ENCODE data around the gene ATP8B4.
"Not testable (repeated sequence)": the region's sequence is repeated elsewhere in the genome, so short reads cannot be mapped to it uniquely, and the experiment has no call there.

ATP8B4 gene

GRCh38 chr15:50162969-50163718 is 44.1 kb upstream of the ATP8B4 start:
- H2AFZ ChIP-seq (ENCODE audit: low read length), result no peak overlapping the region
- H3K36me3 ChIP-seq (ENCODE audit: insufficient read depth, low read length), result no peaks in the 10 kb centered on the region
- TF ChIP-seq EZH2 (IDR thresholded peaks at IDR 0.05; ENCODE audit: borderline replicate concordance, low read length) (no peak), CTCF (IDR thresholded peaks at IDR 0.05; ENCODE audit: low read length) (no peak)
- H3K9me3 ChIP-seq (ENCODE audit: low read length), result no peaks in the 10 kb centered on the region
- no peak overlapping the region for H3K9ac ChIP-seq (ENCODE audit: low read length)
- H3F3A ChIP-seq (ENCODE audit: insufficient read depth, low read length), result no peaks in the 10 kb centered on the region
- H4K20me1 ChIP-seq (ENCODE audit: insufficient read depth, low read length), result no peaks in the 10 kb centered on the region
- no peak overlapping the region for H3K4me3 ChIP-seq (ENCODE audit: low read depth, low read length, poor library complexity, severe bottlenecking)
- H3K27me3 ChIP-seq (ENCODE audit: insufficient read depth, low read length), result no peaks in the 10 kb centered on the region
- H3K27ac ChIP-seq (ENCODE audit: low read depth, low read length, poor library complexity, severe bottlenecking), result no peak overlapping the region
- no peak overlapping the region for H3K4me2 ChIP-seq (ENCODE audit: low read length)
- no peaks in the 10 kb centered on the region for H3K9me2 ChIP-seq (ENCODE audit: low read depth, low read length)
- H3K4me1 ChIP-seq (ENCODE audit: insufficient read depth, low read length, severe bottlenecking), result no peaks in the 10 kb centered on the region
- H3K79me2 ChIP-seq (ENCODE audit: insufficient read depth, low read length), result no peaks in the 10 kb centered on the region

GRCh38 chr15:50158236-50158635 is 39.2 kb upstream of the ATP8B4 start:
- H3K4me1 ChIP-seq (ENCODE audit: insufficient read depth, low read length, severe bottlenecking); H3K36me3 ChIP-seq (ENCODE audit: insufficient read depth, low read length); H3K4me3 ChIP-seq (ENCODE audit: low read depth, low read length, poor library complexity, severe bottlenecking); H3F3A ChIP-seq (ENCODE audit: insufficient read depth, low read length); H4K20me1 ChIP-seq (ENCODE audit: insufficient read depth, low read length); H3K79me2 ChIP-seq (ENCODE audit: insufficient read depth, low read length); H3K27me3 ChIP-seq (ENCODE audit: insufficient read depth, low read length); H3K27ac ChIP-seq (ENCODE audit: low read depth, low read length, poor library complexity, severe bottlenecking); H3K9me3 ChIP-seq (ENCODE audit: low read length); H2AFZ ChIP-seq (ENCODE audit: low read length); H3K9me2 ChIP-seq (ENCODE audit: low read depth, low read length); H3K4me2 ChIP-seq (ENCODE audit: low read length); H3K9ac ChIP-seq (ENCODE audit: low read length): not testable (repeated sequence)

- Histone ChIP-seq H3K27me3 (ENCODE audit: insufficient read depth, low read length) (no peaks in the 10 kb centered on the region), H3K4me1 (ENCODE audit: insufficient read depth, low read length, severe bottlenecking) (no peaks in the 10 kb centered on the region), H3K4me3 (ENCODE audit: low read depth, low read length, poor library complexity, severe bottlenecking) (no peak overlapping the region), H3K9me3 (ENCODE audit: low read length) (no peaks in the 10 kb centered on the region), H2AFZ (ENCODE audit: low read length) (no peak overlapping the region), H3K36me3 (ENCODE audit: insufficient read depth, low read length) (no peaks in the 10 kb centered on the region), H4K20me1 (ENCODE audit: insufficient read depth, low read length) (no peaks in the 10 kb centered on the region), H3K4me2 (ENCODE audit: low read length) (no peak overlapping the region), H3F3A (ENCODE audit: insufficient read depth, low read length) (no peaks in the 10 kb centered on the region), H3K27ac (ENCODE audit: low read depth, low read length, poor library complexity, severe bottlenecking) (no peak overlapping the region), H3K9ac (ENCODE audit: low read length) (no peak overlapping the region), H3K79me2 (ENCODE audit: insufficient read depth, low read length) (no peaks in the 10 kb centered on the region), H3K9me2 (ENCODE audit: low read depth, low read length) (no peaks in the 10 kb centered on the region)
- no peak for TF ChIP-seq CTCF (IDR thresholded peaks at IDR 0.05; ENCODE audit: low read length)
- no peak for TF ChIP-seq EZH2 (IDR thresholded peaks at IDR 0.05; ENCODE audit: borderline replicate concordance, low read length)
Observed at GRCh38 chr15:50151476-50151875, 32.4 kb upstream of the ATP8B4 start.

- Histone ChIP-seq H3K27ac (ENCODE audit: low read depth, low read length, poor library complexity, severe bottlenecking) (no peak overlapping the region), H3K4me1 (ENCODE audit: insufficient read depth, low read length, severe bottlenecking) (no peaks in the 10 kb centered on the region), H3F3A (ENCODE audit: insufficient read depth, low read length) (no peaks in the 10 kb centered on the region), H3K36me3 (ENCODE audit: insufficient read depth, low read length) (no peaks in the 10 kb centered on the region), H3K9me3 (ENCODE audit: low read length) (no peaks in the 10 kb centered on the region), H2AFZ (ENCODE audit: low read length) (no peak overlapping the region), H3K4me2 (ENCODE audit: low read length) (no peak overlapping the region), H3K9me2 (ENCODE audit: low read depth, low read length) (no peaks in the 10 kb centered on the region), H3K9ac (ENCODE audit: low read length) (no peak overlapping the region), H4K20me1 (ENCODE audit: insufficient read depth, low read length) (no peaks in the 10 kb centered on the region), H3K27me3 (ENCODE audit: insufficient read depth, low read length) (no peaks in the 10 kb centered on the region), H3K4me3 (ENCODE audit: low read depth, low read length, poor library complexity, severe bottlenecking) (no peak overlapping the region), H3K79me2 (ENCODE audit: insufficient read depth, low read length) (no peaks in the 10 kb centered on the region)
- TF ChIP-seq EZH2 (IDR thresholded peaks at IDR 0.05; ENCODE audit: borderline replicate concordance, low read length), result no peak
- no peak for TF ChIP-seq CTCF (IDR thresholded peaks at IDR 0.05; ENCODE audit: low read length)
Observed at GRCh38 chr15:50150851-50151250, 31.8 kb upstream of the ATP8B4 start.
